ENCODE data around the gene CT45A5.
"Not testable (repeated sequence)": the region's sequence is repeated elsewhere in the genome, so short reads cannot be mapped to it uniquely, and the experiment has no call there.

CT45A5 gene

GRCh38 chrX:135785403-135785802, at the start of gene CT45A5:
Gene CT45A5, minus strand, starts transcription at chrX:135785503. Its CDS starts 3,774 bp downstream, at chrX:135781729.
- not testable (repeated sequence) for H3K4me1 ChIP-seq (ENCODE audit: control insufficient read depth in 1 of 2, insufficient read depth in 2 of 2, low read length in 2 of 2); H3K27me3 ChIP-seq (ENCODE audit: low read depth, low read length); H3K27ac ChIP-seq (ENCODE audit: low read length); H3K9me3 ChIP-seq (ENCODE audit: control insufficient read depth in 1 of 2, low read length in 2 of 2); H3K36me3 ChIP-seq (ENCODE audit: control insufficient read depth in 1 of 2, insufficient read depth in 2 of 2, low read length in 2 of 2); H3K4me3 ChIP-seq (ENCODE audit: low read depth in 1 of 2, low read length in 2 of 2)

- H3K9me3 ChIP-seq (ENCODE audit: control insufficient read depth in 1 of 2, low read length in 2 of 2); H3K4me3 ChIP-seq (ENCODE audit: low read depth in 1 of 2, low read length in 2 of 2); H3K36me3 ChIP-seq (ENCODE audit: control insufficient read depth in 1 of 2, insufficient read depth in 2 of 2, low read length in 2 of 2); H3K27ac ChIP-seq (ENCODE audit: low read length); H3K4me1 ChIP-seq (ENCODE audit: control insufficient read depth in 1 of 2, insufficient read depth in 2 of 2, low read length in 2 of 2); H3K27me3 ChIP-seq (ENCODE audit: low read depth, low read length): not testable (repeated sequence)
These were observed 34.6 kb upstream of the CT45A5 start, which contains the start of gene CT45A2 for GRCh38 chrX:135819912-135820311. Gene CT45A2, minus strand, starts transcription at chrX:135820012. Its CDS starts 3,747 bp downstream, at chrX:135816265.

- not testable (repeated sequence) for H3K36me3 ChIP-seq (ENCODE audit: control insufficient read depth in 1 of 2, insufficient read depth in 2 of 2, low read length in 2 of 2); H3K27ac ChIP-seq (ENCODE audit: low read length); H3K27me3 ChIP-seq (ENCODE audit: low read depth, low read length); H3K4me1 ChIP-seq (ENCODE audit: control insufficient read depth in 1 of 2, insufficient read depth in 2 of 2, low read length in 2 of 2); H3K9me3 ChIP-seq (ENCODE audit: control insufficient read depth in 1 of 2, low read length in 2 of 2); H3K4me3 ChIP-seq (ENCODE audit: low read depth in 1 of 2, low read length in 2 of 2)
These were observed 17.4 kb upstream of the CT45A5 start, which contains the start of gene CT45A6 for GRCh38 chrX:135802687-135803086. Gene CT45A6, minus strand, starts transcription at chrX:135802787. Its CDS starts 3,794 bp downstream, at chrX:135798993.

- H3K36me3 ChIP-seq (ENCODE audit: control insufficient read depth in 1 of 2, insufficient read depth in 2 of 2, low read length in 2 of 2); H3K4me1 ChIP-seq (ENCODE audit: control insufficient read depth in 1 of 2, insufficient read depth in 2 of 2, low read length in 2 of 2); H3K4me3 ChIP-seq (ENCODE audit: low read depth in 1 of 2, low read length in 2 of 2); H3K27ac ChIP-seq (ENCODE audit: low read length); H3K27me3 ChIP-seq (ENCODE audit: low read depth, low read length); H3K9me3 ChIP-seq (ENCODE audit: control insufficient read depth in 1 of 2, low read length in 2 of 2): not testable (repeated sequence)
These were observed 17.2 kb downstream of the CT45A5 start, which contains the start of gene CT45A3 for GRCh38 chrX:135768091-135768490. Gene CT45A3, minus strand, starts transcription at chrX:135768191. Its CDS starts 3,747 bp downstream, at chrX:135764444.

GRCh38 chrX:135744739-135745138, 40.6 kb downstream of the CT45A5 start:
- H3K9me3 ChIP-seq (ENCODE audit: control insufficient read depth in 1 of 2, low read length in 2 of 2); H3K27ac ChIP-seq (ENCODE audit: low read length); H3K4me3 ChIP-seq (ENCODE audit: low read depth in 1 of 2, low read length in 2 of 2); H3K27me3 ChIP-seq (ENCODE audit: low read depth, low read length); H3K4me1 ChIP-seq (ENCODE audit: control insufficient read depth in 1 of 2, insufficient read depth in 2 of 2, low read length in 2 of 2); H3K36me3 ChIP-seq (ENCODE audit: control insufficient read depth in 1 of 2, insufficient read depth in 2 of 2, low read length in 2 of 2): not testable (repeated sequence)

- no peaks in the 10 kb centered on the region for H3K27me3 ChIP-seq (ENCODE audit: low read depth, low read length)
- no peaks in the 10 kb centered on the region for H3K4me1 ChIP-seq (ENCODE audit: control insufficient read depth in 1 of 2, insufficient read depth in 2 of 2, low read length in 2 of 2)
- H3K4me3 ChIP-seq (ENCODE audit: low read depth in 1 of 2, low read length in 2 of 2) = no peak overlapping the region
- H3K36me3 ChIP-seq (ENCODE audit: control insufficient read depth in 1 of 2, insufficient read depth in 2 of 2, low read length in 2 of 2) = no peaks in the 10 kb centered on the region
- no peak overlapping the region for H3K27ac ChIP-seq (ENCODE audit: low read length)
- H3K9me3 ChIP-seq (ENCODE audit: control insufficient read depth in 1 of 2, low read length in 2 of 2) = no peaks in the 10 kb centered on the region
These were observed 44.0 kb downstream of the CT45A5 start for GRCh38 chrX:135741192-135741715.

GRCh38 chrX:135740681-135741149, 44.6 kb downstream of the CT45A5 start:
- Histone ChIP-seq H3K27ac (ENCODE audit: low read length) (no peak overlapping the region), H3K4me1 (ENCODE audit: control insufficient read depth in 1 of 2, insufficient read depth in 2 of 2, low read length in 2 of 2) (no peaks in the 10 kb centered on the region), H3K9me3 (ENCODE audit: control insufficient read depth in 1 of 2, low read length in 2 of 2) (no peaks in the 10 kb centered on the region), H3K4me3 (ENCODE audit: low read depth in 1 of 2, low read length in 2 of 2) (no peak overlapping the region), H3K36me3 (ENCODE audit: control insufficient read depth in 1 of 2, insufficient read depth in 2 of 2, low read length in 2 of 2) (no peaks in the 10 kb centered on the region), H3K27me3 (ENCODE audit: low read depth, low read length) (no peaks in the 10 kb centered on the region)

- Histone ChIP-seq H3K9me3 (ENCODE audit: control insufficient read depth in 1 of 2, low read length in 2 of 2) (no peaks in the 10 kb centered on the region), H3K27me3 (ENCODE audit: low read depth, low read length) (no peaks in the 10 kb centered on the region), H3K4me3 (ENCODE audit: low read depth in 1 of 2, low read length in 2 of 2) (no peak overlapping the region), H3K4me1 (ENCODE audit: control insufficient read depth in 1 of 2, insufficient read depth in 2 of 2, low read length in 2 of 2) (no peaks in the 10 kb centered on the region), H3K36me3 (ENCODE audit: control insufficient read depth in 1 of 2, insufficient read depth in 2 of 2, low read length in 2 of 2) (no peaks in the 10 kb centered on the region), H3K27ac (ENCODE audit: low read length) (no peak overlapping the region)
These were observed 47.8 kb downstream of the CT45A5 start for GRCh38 chrX:135737366-135738071.

- H3K27ac ChIP-seq (ENCODE audit: low read length); H3K27me3 ChIP-seq (ENCODE audit: low read depth, low read length); H3K9me3 ChIP-seq (ENCODE audit: control insufficient read depth in 1 of 2, low read length in 2 of 2); H3K36me3 ChIP-seq (ENCODE audit: control insufficient read depth in 1 of 2, insufficient read depth in 2 of 2, low read length in 2 of 2); H3K4me3 ChIP-seq (ENCODE audit: low read depth in 1 of 2, low read length in 2 of 2); H3K4me1 ChIP-seq (ENCODE audit: control insufficient read depth in 1 of 2, insufficient read depth in 2 of 2, low read length in 2 of 2): not testable (repeated sequence)
These were observed 50.6 kb downstream of the CT45A5 start for GRCh38 chrX:135734666-135735065.
